Endodermal cell (in vitro differentiated cells): ENCODE data around the gene ARG1. TPM values are rescaled to one million over a fixed set of nuclear protein-coding genes. Genes with fewer than 3 reads are reported as not detected.
A peak's percentile ranks its signal among the peaks of the same experiment; 100 is the strongest.

ENCODE experiments used
- DNase-seq: peaks from one replicate; pipeline ENCODE4 v3.0.0-alpha.2; 2017
- H3K27ac ChIP-seq: 2 replicates; pipeline ENCODE4 v1.5.1; 2013; ENCODE audit warnings: mild to moderate bottlenecking, low read depth, low read length, moderate library complexity
- H3K27me3 ChIP-seq: 2 replicates; pipeline ENCODE4 v1.6.1; 2013; ENCODE audit warnings: mild to moderate bottlenecking, low read length, moderate library complexity; ENCODE audit not compliant: insufficient read depth, control insufficient read depth, poor library complexity, severe bottlenecking
- H3K36me3 ChIP-seq: 2 replicates; pipeline ENCODE4 v1.7.0; 2013; ENCODE audit warnings: mild to moderate bottlenecking, low read length, moderate library complexity; ENCODE audit not compliant: control insufficient read depth, insufficient read depth
- H3K4me1 ChIP-seq: one replicate; pipeline ENCODE4 v1.7.0; 2013; ENCODE audit warnings: low read length; ENCODE audit not compliant: control insufficient read depth, insufficient read depth
- H3K4me3 ChIP-seq: 2 replicates; pipeline ENCODE4 v1.5.1; 2013; ENCODE audit warnings: mild to moderate bottlenecking, low read length, moderate library complexity
- H3K9ac ChIP-seq: 2 replicates; pipeline ENCODE4 v1.6.1; 2013; ENCODE audit warnings: mild to moderate bottlenecking, low read length, moderate library complexity; ENCODE audit not compliant: poor library complexity, severe bottlenecking; ENCODE audit errors: extremely low read depth
- H3K9me3 ChIP-seq: 2 replicates; pipeline ENCODE4 v1.6.1; 2013; ENCODE audit warnings: mild to moderate bottlenecking, low read length, moderate library complexity; ENCODE audit not compliant: control insufficient read depth
- H3K27ac Mint-ChIP-seq: 2 replicates; pipeline ENCODE4 v1.8.0; 2020; ENCODE audit warnings: mixed read lengths
- H3K27me3 Mint-ChIP-seq: 2 replicates; pipeline ENCODE4 v1.8.0; 2021; ENCODE audit warnings: mild to moderate bottlenecking, mixed read lengths; ENCODE audit not compliant: insufficient read depth
- H3K36me3 Mint-ChIP-seq: 2 replicates; pipeline ENCODE4 v1.8.0; 2020; ENCODE audit warnings: low read depth, mixed read lengths
- H3K4me1 Mint-ChIP-seq: 2 replicates; pipeline ENCODE4 v1.8.0; 2020; ENCODE audit warnings: mixed read lengths
- H3K4me3 Mint-ChIP-seq: 2 replicates; pipeline ENCODE4 v1.8.0; 2020; ENCODE audit warnings: mild to moderate bottlenecking, moderate library complexity, mixed read lengths
- H3K9me3 Mint-ChIP-seq: 2 replicates; pipeline ENCODE4 v1.8.0; 2020; ENCODE audit warnings: mild to moderate bottlenecking, mixed read lengths
- CTCF ChIP-seq: fragments of 200-600 bp; sonication (generic); conservative IDR thresholded peaks from 2 replicates; pipeline ENCODE4 v1.5.0; 2021; ENCODE audit warnings: antibody characterized with exemption, mild to moderate bottlenecking
- WGBS, 2 experiments: methylation state at CpG; one replicate each; pipeline versions ENCODE4 v1.1.5 to v1.1.7; 2013; ENCODE audit warnings: missing lambda C conversion rate in 2 of 2, mixed read lengths in 1 of 2; ENCODE audit not compliant: insufficient coverage in 1 of 2, insufficient read length in 1 of 2; 5-methylcytosine and 5-hydroxymethylcytosine counted together
- total RNA-seq, 2 donors: library from RNA; stranded (reverse); fragmentation: NEBNext Ultra II Directional in 1 of 2; extraction: Animal tissue kit (Norgen Biotek cat#: 25700) in 1 of 2; gene quantifications; 2 replicates in 1 of 2; 3 replicates in 1 of 2; pipeline ENCODE4 v1.2.1, GENCODE V29; 2021

The ARG1 gene
- total RNA-seq, 2 donors from 2014 or later: not detected

DNA sequence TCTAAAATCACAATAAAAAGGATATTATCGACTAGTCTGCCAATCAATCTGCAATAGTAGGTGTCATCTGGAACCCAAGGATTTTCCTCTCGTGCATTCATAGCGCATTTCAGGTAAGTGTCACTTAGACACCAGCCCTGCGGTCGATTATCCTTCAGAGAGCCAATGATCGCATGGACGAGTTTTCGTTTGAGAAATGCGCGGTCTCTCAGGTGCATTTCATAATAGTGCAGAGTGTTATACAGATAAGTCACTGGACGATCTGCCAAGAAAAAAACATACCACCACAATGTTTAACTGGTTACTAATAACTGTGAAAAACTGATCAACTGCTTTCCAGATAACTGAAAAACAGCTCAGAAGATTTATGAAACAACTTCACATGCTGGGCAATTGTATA, 21.0 kb downstream of the ARG1 start:
- H3K9me3 Mint-ChIP-seq: no peaks in the 10 kb centered on the region
- no peak overlapping the region for H3K9ac ChIP-seq
- WGBS, 2 experiments: 94 to 96% methylated on average over 8 to 11 of the region's 11 CpGs
- no peaks in the 10 kb centered on the region for H3K27me3 ChIP-seq
- no peaks in the 10 kb centered on the region for H3K9me3 ChIP-seq
- no peak overlapping the region for H3K27ac Mint-ChIP-seq
- peaks cover 63% of the 10 kb centered on the region for H3K36me3 Mint-ChIP-seq
- no peak for DNase-seq
- H3K27me3 Mint-ChIP-seq: no peaks in the 10 kb centered on the region
- no peaks in the 10 kb centered on the region for H3K4me1 Mint-ChIP-seq
- H3K27ac ChIP-seq: no peak overlapping the region
- no peak overlapping the region for H3K4me3 Mint-ChIP-seq
- peaks cover 84% of the 10 kb centered on the region for H3K36me3 ChIP-seq
- no peak for TF ChIP-seq CTCF
- H3K4me3 ChIP-seq: no peak overlapping the region
- no peaks in the 10 kb centered on the region for H3K4me1 ChIP-seq

DNA sequence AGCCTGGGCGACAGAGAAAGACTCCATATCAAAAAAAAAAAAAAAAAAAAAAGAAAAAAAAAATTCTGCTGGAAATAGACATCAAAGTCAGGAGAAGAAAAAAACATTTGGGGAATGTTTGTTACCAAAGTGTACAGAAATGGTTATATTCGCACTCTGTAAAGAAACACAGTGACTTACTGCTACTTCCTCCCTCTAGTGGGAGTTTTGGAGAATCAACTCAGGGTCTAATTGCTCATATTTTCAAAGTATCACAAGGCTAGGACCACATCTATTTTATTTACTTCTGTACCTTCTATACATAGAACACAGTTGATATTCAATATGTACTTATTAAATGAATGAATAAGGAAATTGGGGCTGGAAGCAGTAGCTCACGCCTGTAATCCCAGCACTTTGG, 24.4 kb downstream of the ARG1 start:
- H3K36me3 Mint-ChIP-seq: peaks cover 58% of the 10 kb centered on the region
- peaks cover 91% of the 10 kb centered on the region for H3K36me3 ChIP-seq

DNA sequence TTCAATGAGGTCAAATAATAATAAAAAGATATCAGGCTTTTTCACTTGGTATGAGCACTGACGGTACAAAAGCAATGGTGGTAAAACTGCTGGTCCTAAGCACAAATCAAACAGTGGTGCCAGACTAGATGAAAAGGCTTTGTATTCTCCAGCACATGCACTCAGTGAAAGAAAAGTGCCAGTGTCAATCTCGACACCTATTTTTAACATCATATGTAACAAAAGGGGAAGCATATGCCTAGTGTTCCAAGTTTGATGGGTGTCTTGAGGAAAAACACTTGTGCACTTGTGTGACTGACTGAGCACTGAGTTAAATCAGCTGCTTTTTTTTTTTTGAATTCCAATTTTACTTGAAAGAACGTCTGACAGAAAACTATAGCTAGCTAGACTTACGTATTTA, 27.7 kb downstream of the ARG1 start:
- no peak for TF ChIP-seq CTCF
- Mint-ChIP-seq H3K4me3 (no peak overlapping the region), H3K9me3 (no peaks in the 10 kb centered on the region), H3K27me3 (no peaks in the 10 kb centered on the region), H3K36me3 (peaks cover 49% of the 10 kb centered on the region), H3K4me1 (no peaks in the 10 kb centered on the region), H3K27ac (no peak overlapping the region)
- peaks cover 86% of the 10 kb centered on the region for H3K36me3 ChIP-seq
- no peaks in the 10 kb centered on the region for H3K4me1 ChIP-seq
- no peak overlapping the region for H3K27ac ChIP-seq
- H3K9me3 ChIP-seq: no peaks in the 10 kb centered on the region
- 96 to 97% methylated on average over 3 to 4 of the region's 4 CpGs for WGBS, 2 experiments
- H3K4me3 ChIP-seq: no peak overlapping the region
- no peak overlapping the region for H3K9ac ChIP-seq
- DNase-seq: no peak
- H3K27me3 ChIP-seq: no peaks in the 10 kb centered on the region

More for the DNA sequence above, 24.4 kb downstream of the ARG1 start:
- Mint-ChIP-seq H3K27me3 (no peaks in the 10 kb centered on the region), H3K9me3 (no peaks in the 10 kb centered on the region), H3K4me3 (no peak overlapping the region), H3K4me1 (no peaks in the 10 kb centered on the region), H3K27ac (no peak overlapping the region)
- Histone ChIP-seq H3K27me3 (no peaks in the 10 kb centered on the region), H3K9me3 (no peaks in the 10 kb centered on the region), H3K4me1 (no peaks in the 10 kb centered on the region), H3K9ac (no peak overlapping the region), H3K4me3 (no peak overlapping the region), H3K27ac (no peak overlapping the region)
- WGBS, 2 experiments: 49% methylated on average over 2 of the region's 3 CpGs; no CpG with 5 or more reads in 1 of the 2 experiments
- no peak for DNase-seq
- peak; percentile 72 for TF ChIP-seq CTCF
